ENCODE measurements around the gene TMEM132D.

TMEM132D gene

DNA sequence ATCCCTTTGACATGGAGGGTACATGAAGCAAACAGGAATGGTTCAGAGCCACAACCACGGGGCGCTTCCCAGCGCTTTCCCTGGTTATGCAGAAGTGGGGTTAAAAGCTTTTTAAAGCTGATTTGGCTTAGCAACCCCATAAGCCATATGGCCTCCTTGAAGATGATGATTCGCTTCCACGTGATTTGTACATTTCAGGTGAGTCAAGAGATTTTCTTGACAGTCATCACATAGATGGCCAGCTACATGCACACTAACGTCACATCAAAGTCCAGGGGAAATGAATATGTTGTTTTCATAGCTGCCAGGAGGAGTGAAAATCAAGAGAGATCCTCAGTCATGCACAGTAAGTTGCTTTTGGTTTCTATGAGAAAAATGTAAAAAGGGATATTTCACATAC, 309.7 kb downstream of the TMEM132D start:
- CTCF ChIA-PET = no interaction called here
- POLR2A ChIA-PET = no interaction called here
- DNase-seq (ENCODE audit: low read depth, low spot score) = no peak
- TF ChIP-seq, protein P1, sequence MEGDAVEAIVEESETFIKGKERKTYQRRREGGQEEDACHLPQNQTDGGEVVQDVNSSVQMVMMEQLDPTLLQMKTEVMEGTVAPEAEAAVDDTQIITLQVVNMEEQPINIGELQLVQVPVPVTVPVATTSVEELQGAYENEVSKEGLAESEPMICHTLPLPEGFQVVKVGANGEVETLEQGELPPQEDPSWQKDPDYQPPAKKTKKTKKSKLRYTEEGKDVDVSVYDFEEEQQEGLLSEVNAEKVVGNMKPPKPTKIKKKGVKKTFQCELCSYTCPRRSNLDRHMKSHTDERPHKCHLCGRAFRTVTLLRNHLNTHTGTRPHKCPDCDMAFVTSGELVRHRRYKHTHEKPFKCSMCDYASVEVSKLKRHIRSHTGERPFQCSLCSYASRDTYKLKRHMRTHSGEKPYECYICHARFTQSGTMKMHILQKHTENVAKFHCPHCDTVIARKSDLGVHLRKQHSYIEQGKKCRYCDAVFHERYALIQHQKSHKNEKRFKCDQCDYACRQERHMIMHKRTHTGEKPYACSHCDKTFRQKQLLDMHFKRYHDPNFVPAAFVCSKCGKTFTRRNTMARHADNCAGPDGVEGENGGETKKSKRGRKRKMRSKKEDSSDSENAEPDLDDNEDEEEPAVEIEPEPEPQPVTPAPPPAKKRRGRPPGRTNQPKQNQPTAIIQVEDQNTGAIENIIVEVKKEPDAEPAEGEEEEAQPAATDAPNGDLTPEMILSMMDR (IDR thresholded peaks at IDR 0.05; ENCODE audit: insufficient read depth, low read length, missing control alignments) = no peak
- no peak overlapping the region for H3K4me3 ChIP-seq (ENCODE audit: low read depth, low read length)

DNA sequence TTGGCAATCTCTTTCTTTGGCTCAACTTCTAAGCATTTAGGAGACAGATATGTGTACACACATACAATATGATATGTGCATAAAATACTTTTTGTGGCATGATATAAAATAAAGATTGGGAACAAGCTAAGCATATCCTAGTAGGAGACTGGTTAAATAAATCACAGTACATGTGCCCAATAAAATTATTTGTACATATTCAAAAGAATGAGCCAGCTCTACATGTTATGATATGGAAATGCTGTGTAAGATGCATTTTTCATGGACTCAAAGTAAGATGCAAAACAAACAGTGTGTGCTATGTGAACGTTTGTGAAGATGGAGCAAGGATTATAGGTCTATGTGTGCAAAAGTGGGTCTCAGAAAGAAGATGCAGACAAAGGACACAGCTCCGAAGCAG, 311.4 kb downstream of the TMEM132D start:
- H3K4me3 ChIP-seq (ENCODE audit: low read depth, low read length) = no peak overlapping the region
- TF ChIP-seq, protein P1 (IDR thresholded peaks at IDR 0.05; ENCODE audit: insufficient read depth, low read length, missing control alignments) = no peak
- no peak for DNase-seq (ENCODE audit: low read depth, low spot score)
- ChIA-PET CTCF (no interaction called here), POLR2A (no interaction called here)

- ChIA-PET CTCF (no interaction called here), POLR2A (no interaction called here)
- TF ChIP-seq, protein P1 (IDR thresholded peaks at IDR 0.05; ENCODE audit: insufficient read depth, low read length, missing control alignments) = no peak
- no peak for DNase-seq (ENCODE audit: low read depth, low spot score)
- no peak overlapping the region for H3K4me3 ChIP-seq (ENCODE audit: low read depth, low read length)
These were observed 314.3 kb downstream of the TMEM132D start for GRCh38 chr12:129589503-129589902.

- H3K4me3 ChIP-seq (ENCODE audit: low read depth, low read length) = no peak overlapping the region
- POLR2A ChIA-PET = no interaction called here
- DNase-seq (ENCODE audit: low read depth, low spot score) = no peak
- CTCF ChIA-PET = no interaction called here
- TF ChIP-seq, protein P1 (IDR thresholded peaks at IDR 0.05; ENCODE audit: insufficient read depth, low read length, missing control alignments) = no peak
These were observed 315.7 kb downstream of the TMEM132D start for GRCh38 chr12:129588142-129588541.

DNA sequence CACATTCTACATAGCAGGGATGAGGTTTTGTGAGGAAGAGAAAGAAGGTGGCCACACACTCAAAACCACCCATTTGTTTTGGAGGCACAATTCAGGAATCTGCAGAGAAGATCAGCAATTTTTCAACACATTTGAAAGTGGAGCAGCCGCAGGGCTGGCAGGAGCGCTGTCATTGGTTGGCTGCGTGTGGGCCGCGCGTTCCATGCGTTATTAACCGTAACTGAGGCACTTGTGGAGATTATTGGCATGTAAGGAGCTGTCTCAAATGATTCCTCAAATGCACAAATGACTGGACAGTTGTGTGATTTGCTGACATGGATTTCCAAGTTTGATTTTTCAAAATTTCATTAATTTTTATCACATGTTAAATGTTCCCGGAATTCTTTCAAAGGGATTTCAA, 318.5 kb downstream of the TMEM132D start:
- ChIA-PET CTCF (no interaction called here), POLR2A (no interaction called here)
- no peak for DNase-seq (ENCODE audit: low read depth, low spot score)
- H3K4me3 ChIP-seq (ENCODE audit: low read depth, low read length) = no peak overlapping the region
- TF ChIP-seq, protein P1 (IDR thresholded peaks at IDR 0.05; ENCODE audit: insufficient read depth, low read length, missing control alignments) = no peak

DNA sequence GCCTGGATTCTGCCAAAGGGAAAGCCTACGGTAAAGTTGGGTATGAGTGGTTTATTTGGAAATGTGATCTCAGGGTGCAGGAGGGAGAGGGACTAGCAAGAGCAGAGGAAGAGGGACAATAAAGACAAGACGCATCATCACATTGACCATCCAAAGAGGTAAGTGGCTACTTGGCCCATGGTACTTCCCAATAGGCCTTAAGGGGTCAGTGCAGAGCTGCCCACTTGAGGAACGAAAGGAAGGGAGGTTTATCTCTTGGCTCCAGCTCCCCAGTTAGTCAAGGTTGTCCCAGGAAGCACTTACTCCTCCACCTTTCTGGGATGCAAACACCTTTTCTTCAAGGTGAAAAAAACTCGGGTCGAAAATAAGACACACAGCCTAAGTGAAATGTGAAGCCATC, 323.9 kb downstream of the TMEM132D start:
- DNase-seq (ENCODE audit: low read depth, low spot score) = no peak
- no peak overlapping the region for H3K4me3 ChIP-seq (ENCODE audit: low read depth, low read length)
- ChIA-PET POLR2A (no interaction called here), CTCF (no interaction called here)
- TF ChIP-seq, protein P1 (IDR thresholded peaks at IDR 0.05; ENCODE audit: insufficient read depth, low read length, missing control alignments) = no peak
